Ovary (tissue), 9 donors: ENCODE results near the gene TP53I11. TPM values are rescaled to one million over a fixed set of nuclear protein-coding genes. Genes with fewer than 3 reads are reported as not detected.

ENCODE experiments used
- DNase-seq, 5 donors: peaks; one replicate each; pipeline ENCODE4 v3.0.0-alpha.2; 2019 to 2020
- H3K27ac ChIP-seq, 2 donors: fragments of 200-600 bp; one replicate each; pipeline versions ENCODE4 v1.5.1 to v1.8.0; 2019 to 2022
- H3K27me3 ChIP-seq: fragments of 200-600 bp; one replicate; pipeline ENCODE4 v1.8.0; 2022
- H3K36me3 ChIP-seq: fragments of 200-600 bp; sonication (generic); one replicate; pipeline ENCODE4 v1.5.1; 2019
- H3K4me1 ChIP-seq: one replicate; pipeline ENCODE4 v1.8.1; 2013; ENCODE audit warnings: mild to moderate bottlenecking, moderate library complexity; ENCODE audit not compliant: insufficient read depth
- H3K4me3 ChIP-seq: fragments of 200-600 bp; sonication (generic); one replicate; pipeline ENCODE4 v1.5.1; 2017
- H3K9me3 ChIP-seq, 2 donors: fragments of 200-600 bp in 1 of 2; sonication (generic) in 1 of 2; one replicate each; pipeline versions ENCODE4 v1.5.1 to v1.8.1; 2013 to 2019; ENCODE audit warnings: mild to moderate bottlenecking in 1 of 2, moderate library complexity in 1 of 2
- EP300 ChIP-seq: sonication (generic); formaldehyde crosslinking; IDR thresholded peaks from one replicate; pipeline ENCODE4 v1.6.1; 2017; ENCODE audit warnings: antibody characterized with exemption
- POLR2A ChIP-seq: fragments of 450-650 bp; IDR thresholded peaks from one replicate; pipeline ENCODE4 v1.6.1; 2017; ENCODE audit warnings: antibody characterized with exemption, mild to moderate bottlenecking, moderate library complexity
- WGBS, 3 donors: extraction: QIAGEN DNeasy Blood & Tissue Kit in 1 of 3; methylation state at CpG; one replicate each; pipeline versions ENCODE4 v1.1.5 to v1.1.7; 2013 to 2017; 5-methylcytosine and 5-hydroxymethylcytosine counted together
- intact Hi-C, 4 donors: fragments of 100-400 bp; cut with DNase I; formaldehyde crosslinking; loops; one replicate each; pipeline versions ENCODE4 v1.11.0 to v1.15.1; 2022 to 2023
- polyA plus RNA-seq, 2 donors: library from polyadenylated mRNA; stranded (reverse); fragments of 200-250 nt in 1 of 2; fragments of 350-450 nt in 1 of 2; fragmentation: Illumina TruSeq in 1 of 2; extraction: RNeasy Lipid Tissue Mini Kit (QIAGEN cat#74804) in 1 of 2; gene quantifications; one replicate each; pipeline ENCODE4 v1.2.3, GENCODE V29; 2013 to 2014
- total RNA-seq, 7 donors: library from RNA; depleted of rRNA in 2 of 7; stranded (reverse); fragments of >200 nt in 2 of 7; fragmentation: NEBNext Ultra II Directional in 3 of 7; extraction: Animal tissue kit (Norgen Biotek cat#: 25700) in 3 of 7; gene quantifications; one replicate each; pipeline versions ENCODE4 v1.1.0 to v1.2.4, GENCODE V29; 2016 to 2023
- TF ChIP-seq, protein P1 (sequence below), 3 donors: fragments of 450-650 bp in 2 of 3; fragments of 200-600 bp in 1 of 3; IDR thresholded peaks; one replicate each; pipeline versions ENCODE4 v1.5.1 to v1.8.0; 2016 to 2022; ENCODE audit warnings: antibody characterized with exemption in 3 of 3, mild to moderate bottlenecking in 1 of 3
- donor health status: DM: no; HTN: no; CAD: no; lungs with moderate emphysema.
- donor health status: DM: no; HTN: no; CAD: no.
- donor health status: Bipolar disorder and iron deficiency.
- donor health status: DM: yes; HTN: yes; CAD: no.
- donor health status: DM: no; HTN: no; CAD: no.
- donor health status: DM: yes; HTN: yes; CAD: no.

Gene TP53I11
- total and polyA plus RNA-seq, 9 donors: 9.2 to 51.9 (median 21.8) TPM

DNA sequence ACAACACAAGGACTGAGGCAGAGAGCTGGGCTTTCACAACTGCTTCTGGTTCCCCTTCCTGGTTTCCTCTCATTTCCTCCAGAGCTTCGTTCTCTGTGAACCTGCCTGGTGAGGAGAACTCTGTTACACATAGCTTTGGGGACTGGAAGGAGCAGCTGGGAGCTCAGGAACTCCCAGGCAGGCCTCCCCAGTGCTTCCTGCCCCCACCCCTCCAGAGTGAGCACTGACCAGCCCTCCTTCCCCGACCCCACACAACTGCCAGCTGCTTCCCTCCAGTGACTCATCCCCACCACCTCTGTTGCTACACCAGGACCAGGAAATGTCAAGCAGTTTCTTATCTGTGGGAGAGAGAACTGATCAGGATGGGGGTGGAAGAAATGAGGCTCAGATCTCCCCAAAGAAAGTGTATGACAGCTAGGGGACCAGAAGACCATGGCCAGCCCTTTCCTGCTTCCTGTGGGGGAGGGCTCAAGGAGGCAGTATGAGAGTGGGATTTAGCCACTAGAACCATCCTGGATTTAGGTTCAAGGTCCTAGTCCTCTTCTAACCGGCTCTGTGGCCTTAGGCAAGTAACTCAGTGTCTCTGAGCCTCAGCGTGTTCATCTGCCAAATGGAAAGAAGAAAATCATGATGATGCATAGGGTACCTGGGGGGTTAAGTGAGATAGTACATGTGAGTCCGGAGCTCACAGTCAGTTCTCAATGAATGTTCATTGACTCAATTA is 4.5 kb upstream of the TP53I11 start:
- Histone ChIP-seq H3K4me3 (no peak overlapping the region), H3K4me1 (no peaks in the 10 kb centered on the region), H3K27ac (no peak overlapping the region), H3K27me3 (no peaks in the 10 kb centered on the region), H3K36me3 (no peaks in the 10 kb centered on the region), H3K9me3 (no peaks in the 10 kb centered on the region)
- TF ChIP-seq, protein P1, sequence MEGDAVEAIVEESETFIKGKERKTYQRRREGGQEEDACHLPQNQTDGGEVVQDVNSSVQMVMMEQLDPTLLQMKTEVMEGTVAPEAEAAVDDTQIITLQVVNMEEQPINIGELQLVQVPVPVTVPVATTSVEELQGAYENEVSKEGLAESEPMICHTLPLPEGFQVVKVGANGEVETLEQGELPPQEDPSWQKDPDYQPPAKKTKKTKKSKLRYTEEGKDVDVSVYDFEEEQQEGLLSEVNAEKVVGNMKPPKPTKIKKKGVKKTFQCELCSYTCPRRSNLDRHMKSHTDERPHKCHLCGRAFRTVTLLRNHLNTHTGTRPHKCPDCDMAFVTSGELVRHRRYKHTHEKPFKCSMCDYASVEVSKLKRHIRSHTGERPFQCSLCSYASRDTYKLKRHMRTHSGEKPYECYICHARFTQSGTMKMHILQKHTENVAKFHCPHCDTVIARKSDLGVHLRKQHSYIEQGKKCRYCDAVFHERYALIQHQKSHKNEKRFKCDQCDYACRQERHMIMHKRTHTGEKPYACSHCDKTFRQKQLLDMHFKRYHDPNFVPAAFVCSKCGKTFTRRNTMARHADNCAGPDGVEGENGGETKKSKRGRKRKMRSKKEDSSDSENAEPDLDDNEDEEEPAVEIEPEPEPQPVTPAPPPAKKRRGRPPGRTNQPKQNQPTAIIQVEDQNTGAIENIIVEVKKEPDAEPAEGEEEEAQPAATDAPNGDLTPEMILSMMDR (IDR thresholded peaks at IDR 0.05): no peak
- TF ChIP-seq POLR2A (no peak), EP300 (no peak)
- intact Hi-C loops: no loop called here
- WGBS, 3 donors: 39 to 47% (median 44%) methylated on average over 5 of the region's 5 CpGs
- DNase-seq: peak in 4 of 5 donors; percentile 35 to 57 (median 48)

DNA sequence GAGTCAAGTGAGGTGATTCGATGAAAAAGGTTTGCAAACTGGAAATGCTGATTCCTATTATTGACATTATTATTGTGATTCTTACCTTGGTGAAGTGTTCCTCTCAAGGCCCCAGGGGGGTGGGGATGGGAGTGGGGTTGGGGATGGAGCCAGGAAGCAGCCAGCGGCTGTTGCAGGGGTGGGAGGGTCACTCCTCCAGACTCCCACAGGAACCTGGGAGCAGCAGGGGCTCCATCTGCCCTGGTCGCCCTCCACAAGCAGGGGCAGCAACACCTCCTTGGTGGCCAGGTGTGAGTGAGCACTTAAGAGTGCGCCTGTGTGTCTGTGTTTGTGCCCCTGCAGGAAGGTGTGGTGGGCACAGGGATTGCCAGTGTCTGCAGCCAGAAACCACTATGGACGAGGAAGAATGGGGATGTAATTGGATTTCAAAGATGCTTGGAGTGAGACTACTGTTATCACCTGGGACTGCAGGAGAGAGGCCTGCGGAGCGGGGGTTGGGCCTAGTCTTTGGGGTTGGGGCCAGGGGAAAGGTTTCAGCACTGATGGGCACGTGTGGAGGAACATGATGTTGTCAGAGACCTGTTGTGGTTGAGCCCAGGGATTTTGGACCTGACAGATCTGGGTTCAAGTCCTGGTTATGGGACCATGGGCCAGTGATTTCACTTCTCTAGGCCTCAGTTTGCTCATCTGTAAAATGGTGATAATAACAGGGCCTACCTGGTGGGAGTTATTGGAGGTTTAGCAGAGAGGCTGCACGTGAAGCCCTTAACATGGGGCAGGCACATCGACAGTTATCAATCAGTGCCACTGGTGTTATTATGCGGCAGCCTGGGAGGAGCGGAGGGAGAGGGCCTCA is 3.6 kb upstream of the TP53I11 start:
- no peaks in the 10 kb centered on the region for H3K27me3 ChIP-seq
- H3K4me1 ChIP-seq: no peaks in the 10 kb centered on the region
- DNase-seq: no peak
- TF ChIP-seq POLR2A: no peak
- TF ChIP-seq, protein P1 (IDR thresholded peaks at IDR 0.05): no peak
- TF ChIP-seq EP300: no peak
- no peaks in the 10 kb centered on the region for H3K36me3 ChIP-seq
- H3K27ac ChIP-seq: no peak overlapping the region
- WGBS, 3 donors: 78 to 80% (median 78%) methylated on average over 12 of the region's 12 CpGs
- H3K4me3 ChIP-seq: no peak overlapping the region
- no peaks in the 10 kb centered on the region for H3K9me3 ChIP-seq
- intact Hi-C loops: no loop called here

DNA sequence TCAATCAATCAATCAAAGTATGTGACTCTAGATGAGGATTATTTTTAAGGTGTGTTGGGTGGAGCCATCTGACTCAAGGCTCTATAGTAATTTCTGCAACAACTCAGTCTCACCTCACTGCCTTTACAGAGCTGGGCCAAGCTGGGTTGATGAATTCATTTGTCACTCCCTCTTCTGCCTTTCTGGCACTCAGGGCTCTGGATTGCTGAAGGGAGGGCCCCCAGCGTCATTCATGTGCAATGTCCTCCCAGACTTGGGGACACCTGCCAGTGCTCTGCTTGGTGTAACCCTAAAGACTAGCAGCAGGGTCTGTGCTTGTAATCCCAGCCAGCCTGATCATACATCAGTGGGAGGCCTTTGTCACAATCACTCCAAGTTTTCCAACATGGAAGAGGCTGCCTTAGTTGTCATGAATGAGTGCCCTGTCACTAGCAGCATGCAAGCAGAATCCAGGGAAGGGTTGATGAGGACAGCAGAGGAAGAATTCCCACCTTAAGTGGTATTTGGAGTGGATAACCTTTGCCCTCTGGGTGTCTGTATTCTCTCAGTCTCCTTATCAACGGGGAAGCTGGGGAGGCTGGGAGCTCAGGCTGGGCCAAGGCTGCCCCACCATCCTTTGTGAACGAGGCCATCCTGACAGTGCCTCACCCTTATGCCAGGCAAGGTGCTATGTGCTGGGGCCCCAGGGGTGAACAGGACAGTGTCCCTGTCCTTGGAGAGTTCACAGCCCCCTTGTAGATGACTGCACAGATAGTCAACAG is 2.0 kb upstream of the TP53I11 start:
- Histone ChIP-seq H3K9me3 (no peaks in the 10 kb centered on the region), H3K4me1 (no peaks in the 10 kb centered on the region), H3K27ac (no peak overlapping the region), H3K36me3 (no peaks in the 10 kb centered on the region), H3K4me3 (no peak overlapping the region), H3K27me3 (no peaks in the 10 kb centered on the region)
- intact Hi-C loops: no loop called here
- TF ChIP-seq EP300: no peak
- TF ChIP-seq, protein P1 (IDR thresholded peaks at IDR 0.05): no peak
- TF ChIP-seq POLR2A: no peak
- WGBS, 3 donors: 58 to 84% (median 69%) methylated on average over 3 of the region's 3 CpGs
- DNase-seq: no peak

DNA sequence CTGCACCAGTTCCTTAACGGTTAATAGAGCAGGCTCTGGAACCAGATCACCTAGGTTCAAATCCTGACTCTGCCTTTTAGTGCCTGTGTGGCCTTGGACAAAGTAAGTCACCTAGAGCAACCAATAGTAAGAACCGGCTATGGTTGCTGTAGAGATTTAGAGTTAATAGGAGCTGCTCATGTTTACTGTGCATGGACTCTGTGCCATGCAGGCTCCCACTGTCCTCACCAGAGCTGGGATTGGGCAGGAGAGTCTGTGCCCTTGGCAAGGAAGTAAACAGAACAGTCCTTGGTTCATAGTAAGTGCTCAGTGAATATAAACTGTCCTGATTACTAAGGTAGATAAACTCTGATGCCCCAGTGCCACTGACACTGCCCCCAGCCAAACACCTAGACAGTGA is 1.4 kb upstream of the TP53I11 start:
- H3K27ac ChIP-seq: no peak overlapping the region
- intact Hi-C loops: no loop called here

More for the DNA sequence above, 1.4 kb upstream of the TP53I11 start:
- H3K4me1 ChIP-seq: no peaks in the 10 kb centered on the region
- TF ChIP-seq, protein P1 (IDR thresholded peaks at IDR 0.05): no peak
- no peak for TF ChIP-seq EP300
- no peak for TF ChIP-seq POLR2A
- no peaks in the 10 kb centered on the region for H3K27me3 ChIP-seq
- 36 to 55% (median 44%) methylated on average over 2 of the region's 2 CpGs for whole genome bisulfite sequencing, 3 donors
- no peaks in the 10 kb centered on the region for H3K9me3 ChIP-seq
- DNase-seq: no peak
- no peaks in the 10 kb centered on the region for H3K36me3 ChIP-seq
- no peak overlapping the region for H3K4me3 ChIP-seq
